CD4-positive, alpha-beta T cell treated with Interleukin-15 for 4 hours (primary cell): ENCODE measurements around the gene CFAP221.

ENCODE experiments used
- DNase-seq: peaks from one replicate; pipeline ENCODE4 v3.0.0-alpha.2; 2020; ENCODE audit warnings: low spot score

Gene CFAP221

DNA sequence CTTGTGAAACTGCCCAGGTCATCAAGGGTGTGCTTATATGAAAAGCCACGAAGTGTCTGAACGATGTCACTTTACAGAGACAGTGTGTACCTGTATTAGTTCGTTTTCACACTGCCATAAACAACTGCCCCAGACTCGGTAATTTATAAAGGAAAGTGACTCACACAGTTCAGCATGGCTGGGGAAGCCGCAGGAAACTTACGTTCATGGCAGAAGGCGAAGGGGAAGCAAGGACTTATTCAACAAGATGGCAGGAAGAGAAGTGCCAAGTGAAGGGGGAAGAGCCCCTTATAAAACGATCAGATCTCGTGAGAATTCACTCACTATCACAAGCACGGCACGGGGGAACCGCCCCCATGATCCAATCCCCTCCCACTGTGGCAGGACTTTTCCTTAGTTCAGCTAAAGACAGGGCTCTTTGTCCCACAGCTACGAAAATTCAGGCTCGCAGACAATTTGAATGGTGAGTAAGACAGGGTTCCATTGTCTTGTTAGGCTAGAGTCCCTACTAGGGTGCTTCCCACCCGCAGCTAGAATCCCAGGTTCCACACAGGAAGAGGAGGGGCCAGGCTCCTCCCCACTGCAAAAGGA is 154.9 kb downstream of the CFAP221 start:
- no peak for DNase-seq

DNA sequence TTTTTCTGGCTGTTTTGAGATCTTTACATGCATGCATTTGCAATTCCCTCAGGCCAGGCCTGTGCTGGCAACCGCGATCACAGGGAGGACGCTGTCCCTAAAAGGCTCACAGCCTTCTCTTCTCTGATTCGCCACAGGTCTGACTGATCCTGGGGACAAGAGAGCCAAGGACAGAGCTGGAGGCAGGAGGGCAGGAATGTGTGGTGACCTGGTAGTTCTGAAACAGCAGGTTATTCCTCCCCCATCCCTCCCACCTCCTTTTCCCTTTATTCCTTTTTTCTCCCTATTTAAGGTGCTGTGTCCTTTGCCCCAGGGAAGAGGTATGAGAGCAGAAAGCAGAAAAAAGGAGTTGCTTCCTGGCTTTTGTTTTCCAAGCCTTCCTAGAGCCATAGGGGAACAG is 156.6 kb downstream of the CFAP221 start:
- DNase-seq = no peak

GRCh38 chr2:119701352-119701751 is 157.1 kb downstream of the CFAP221 start:
- no peak for DNase-seq

GRCh38 chr2:119702203-119702917 is 158.1 kb downstream of the CFAP221 start:
- no peak for DNase-seq

- DNase-seq = peak; percentile 66
Measured at GRCh38 chr2:119702918-119703401, 158.7 kb downstream of the CFAP221 start.

GRCh38 chr2:119703526-119703925 is 159.3 kb downstream of the CFAP221 start:
- DNase-seq = no peak

DNA sequence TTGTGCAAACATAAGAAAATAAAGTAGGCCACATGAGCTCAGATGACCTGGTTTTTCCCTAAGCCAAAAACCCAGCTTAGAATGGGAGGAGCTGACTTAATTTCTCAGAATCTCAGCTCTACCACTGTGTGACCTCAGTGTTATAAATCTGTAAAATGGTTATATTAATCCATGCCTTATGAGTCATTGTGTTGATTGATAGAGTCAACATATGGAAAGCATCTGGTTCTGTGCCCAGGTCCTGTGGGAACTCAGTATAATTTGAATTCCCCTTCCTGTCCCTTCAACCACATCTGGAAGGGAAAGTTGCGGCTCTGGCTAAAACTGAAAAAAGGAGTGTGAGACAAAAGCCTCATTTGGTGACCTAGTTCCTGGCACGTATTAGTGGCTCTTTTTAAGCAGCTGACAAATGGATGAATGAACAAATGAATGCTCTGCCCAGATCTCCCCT is 160.4 kb downstream of the CFAP221 start:
- DNase-seq = peak; percentile 39

GRCh38 chr2:119706221-119706620 is 162.0 kb downstream of the CFAP221 start:
- DNase-seq = no peak
